Panc1 (cell line): ENCODE results near the gene REG3A. TPM values are rescaled to one million over a fixed set of nuclear protein-coding genes. Genes with fewer than 3 reads are reported as not detected.

Source experiments
- ATAC-seq: fragments of 200-7000 bp; cut with Tn5 transposase; 2 replicates; pipeline ENCODE4 v1.9.1; 2020; ENCODE audit warnings: mild to moderate bottlenecking, moderate library complexity
- BruUV-seq: library from RNA; stranded (reverse); fragments of 400-500 nt; replicated peaks from 2 replicates; lab custom pipeline; 2021; lab: Mats Ljungman, UMichigan
- CTCF ChIA-PET: fragments of 300-600 bp; sonication (Branson Sonifier 250); formaldehyde crosslinking; loops from one replicate; lab custom pipeline; 2022; ENCODE audit warnings: antibody characterized with exemption; lab: Charles Lee
- POLR2A ChIA-PET: fragments of 300-600 bp; sonication (Branson Sonifier 250); formaldehyde crosslinking; loops from one replicate; lab custom pipeline; 2022; ENCODE audit warnings: antibody characterized with exemption; lab: Charles Lee
- DNase-seq: peaks from one replicate; pipeline ENCODE4 v3.0.0-alpha.2; 2010; ENCODE audit warnings: low read depth, low spot score
- H3K27ac ChIP-seq: 2 replicates; pipeline ENCODE4 v1.5.1; 2011; ENCODE audit warnings: mild to moderate bottlenecking, low read length, inconsistent platforms
- H3K27me3 ChIP-seq: fragments of 200-500 bp; sonication (Bioruptor generic); 2 replicates; pipeline ENCODE4 v1.6.0; 2014; ENCODE audit warnings: low read length, inconsistent platforms; ENCODE audit not compliant: control insufficient read depth, insufficient read depth
- H3K36me3 ChIP-seq: fragments of 200-500 bp; sonication (Bioruptor generic); 2 replicates; pipeline ENCODE4 v1.5.1; 2014; ENCODE audit warnings: inconsistent platforms, mild to moderate bottlenecking, low read length, moderate library complexity; ENCODE audit not compliant: control insufficient read depth, insufficient read depth
- H3K4me1 ChIP-seq: 2 replicates; pipeline ENCODE4 v1.5.1; 2011; ENCODE audit warnings: inconsistent platforms, mild to moderate bottlenecking, low read length, moderate library complexity; ENCODE audit not compliant: control insufficient read depth, insufficient read depth
- H3K4me3 ChIP-seq, 2 experiments: 2 replicates each; pipeline ENCODE4 v1.5.1; 2011 to 2012; ENCODE audit warnings: low read depth in 2 of 2, low read length in 2 of 2, mild to moderate bottlenecking in 2 of 2, inconsistent platforms in 1 of 2, moderate library complexity in 1 of 2
- H3K9me3 ChIP-seq: fragments of 200-500 bp; sonication (Bioruptor generic); 2 replicates; pipeline ENCODE4 v1.5.1; 2014; ENCODE audit warnings: low read depth, mild to moderate bottlenecking, inconsistent platforms, low read length, moderate library complexity; ENCODE audit not compliant: control insufficient read depth, insufficient read depth
- POLR2AphosphoS5 ChIP-seq: IDR thresholded peaks from 2 replicates; pipeline ENCODE4 v1.6.1; 2012; ENCODE audit warnings: mild to moderate bottlenecking, low read depth, low read length, moderate library complexity
- SIN3A ChIP-seq: IDR thresholded peaks from 2 replicates; pipeline ENCODE4 v1.6.1; 2012; ENCODE audit warnings: low read depth, mild to moderate bottlenecking, low read length, moderate library complexity, borderline replicate concordance; ENCODE audit not compliant: insufficient read depth
- TCF7L2 ChIP-seq: IDR thresholded peaks from 2 replicates; pipeline ENCODE4 v1.6.1; 2011; ENCODE audit warnings: mild to moderate bottlenecking, low read depth, low read length, inconsistent platforms
- in situ Hi-C: cut with HindIII; loops from 2 replicates; pipeline ENCODE4 v1.10.0; 2016; ENCODE audit warnings: low sequenced_read_pairs, low pct_unique_long_range_greater_than_20kb
- intact Hi-C: fragments of 100-400 bp; cut with micrococcal nuclease; formaldehyde crosslinking; loops from one replicate; pipeline ENCODE4 v1.10.0; 2022; ENCODE audit not compliant: unreplicated experiment
- total RNA-seq: library from RNA; stranded (reverse); gene quantifications from one replicate; pipeline ENCODE4 v1.2.1, GENCODE V29; 2021; ENCODE audit not compliant: unreplicated experiment
- TF ChIP-seq, protein P1 (sequence below): fragments of 450-650 bp; IDR thresholded peaks from 2 replicates; pipeline ENCODE4 v1.5.1; 2017; ENCODE audit warnings: mild to moderate bottlenecking
- TF ChIP-seq, protein P2 (sequence below), 2 experiments: IDR thresholded peaks; 2 replicates each; pipeline ENCODE4 v1.6.1; 2011 to 2012; ENCODE audit warnings: low read depth in 2 of 2, control low read depth in 1 of 2, low read length in 1 of 2, mild to moderate bottlenecking in 1 of 2, moderate library complexity in 1 of 2; ENCODE audit not compliant: insufficient read depth in 1 of 2

Gene REG3A
- total RNA-seq, 1 experiment from 2014 or later: not detected

DNA sequence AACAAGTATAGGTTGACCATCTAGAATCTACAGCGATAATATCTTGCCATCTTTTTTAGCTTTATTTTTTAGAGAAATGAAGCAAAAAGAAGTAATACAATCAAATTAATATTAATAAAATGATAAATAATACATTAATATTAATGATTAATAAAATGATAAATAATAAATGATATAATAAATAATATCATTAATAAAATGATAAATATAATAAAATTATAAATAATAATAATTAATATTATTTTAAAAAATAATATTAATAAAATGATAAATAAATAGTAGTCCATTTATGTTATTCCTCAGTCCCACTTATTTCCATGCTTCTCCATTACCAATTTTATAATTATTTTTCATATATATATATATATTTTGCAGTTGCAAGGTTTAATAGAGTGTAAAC lies 3.2 kb upstream of the REG3A start:
- ChIA-PET POLR2A (no interaction called here), CTCF (no interaction called here)
- DNase-seq (no peak), ATAC-seq (no peak)
- Histone ChIP-seq H3K27me3 (no peaks in the 10 kb centered on the region), H3K27ac (no peak overlapping the region), H3K4me3 (no peak overlapping the region), H3K9me3 (no peaks in the 10 kb centered on the region), H3K36me3 (no peaks in the 10 kb centered on the region), H3K4me1 (no peaks in the 10 kb centered on the region)
- TF ChIP-seq POLR2AphosphoS5: no peak
- TF ChIP-seq, protein P1, sequence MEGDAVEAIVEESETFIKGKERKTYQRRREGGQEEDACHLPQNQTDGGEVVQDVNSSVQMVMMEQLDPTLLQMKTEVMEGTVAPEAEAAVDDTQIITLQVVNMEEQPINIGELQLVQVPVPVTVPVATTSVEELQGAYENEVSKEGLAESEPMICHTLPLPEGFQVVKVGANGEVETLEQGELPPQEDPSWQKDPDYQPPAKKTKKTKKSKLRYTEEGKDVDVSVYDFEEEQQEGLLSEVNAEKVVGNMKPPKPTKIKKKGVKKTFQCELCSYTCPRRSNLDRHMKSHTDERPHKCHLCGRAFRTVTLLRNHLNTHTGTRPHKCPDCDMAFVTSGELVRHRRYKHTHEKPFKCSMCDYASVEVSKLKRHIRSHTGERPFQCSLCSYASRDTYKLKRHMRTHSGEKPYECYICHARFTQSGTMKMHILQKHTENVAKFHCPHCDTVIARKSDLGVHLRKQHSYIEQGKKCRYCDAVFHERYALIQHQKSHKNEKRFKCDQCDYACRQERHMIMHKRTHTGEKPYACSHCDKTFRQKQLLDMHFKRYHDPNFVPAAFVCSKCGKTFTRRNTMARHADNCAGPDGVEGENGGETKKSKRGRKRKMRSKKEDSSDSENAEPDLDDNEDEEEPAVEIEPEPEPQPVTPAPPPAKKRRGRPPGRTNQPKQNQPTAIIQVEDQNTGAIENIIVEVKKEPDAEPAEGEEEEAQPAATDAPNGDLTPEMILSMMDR: no peak
- no peak for TF ChIP-seq SIN3A
- intact Hi-C loops: no loop called here
- in situ Hi-C loops: no loop called here
- BruUV-seq: no TSS peak

DNA sequence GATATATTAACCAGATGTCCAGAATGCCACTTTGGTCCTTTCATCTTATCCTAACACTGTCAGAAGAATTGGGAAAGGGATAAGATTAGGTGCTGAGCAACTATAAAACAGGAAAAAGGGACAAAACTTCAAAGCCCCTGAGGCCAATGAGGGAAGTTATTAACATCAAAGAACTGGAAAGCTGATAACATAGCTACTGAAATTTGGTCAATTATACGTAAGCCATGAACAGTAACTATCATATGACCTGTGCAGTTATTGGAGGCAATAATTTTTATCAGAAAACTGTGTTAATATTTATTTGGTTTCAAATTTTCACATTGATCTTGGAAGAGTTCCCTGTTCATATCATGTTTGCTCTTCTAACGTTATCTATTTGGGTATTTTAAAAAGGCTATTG lies 2.6 kb upstream of the REG3A start:
- no peak overlapping the region for H3K4me3 ChIP-seq
- ATAC-seq: no peak
- CTCF ChIA-PET: no interaction called here
- H3K4me1 ChIP-seq: no peaks in the 10 kb centered on the region
- H3K9me3 ChIP-seq: no peaks in the 10 kb centered on the region
- no peak for DNase-seq
- H3K36me3 ChIP-seq: no peaks in the 10 kb centered on the region
- intact Hi-C loops (no loop called here), in situ Hi-C loops (no loop called here)
- POLR2A ChIA-PET: no interaction called here
- no TSS peak for BruUV-seq
- TF ChIP-seq, protein P2, sequence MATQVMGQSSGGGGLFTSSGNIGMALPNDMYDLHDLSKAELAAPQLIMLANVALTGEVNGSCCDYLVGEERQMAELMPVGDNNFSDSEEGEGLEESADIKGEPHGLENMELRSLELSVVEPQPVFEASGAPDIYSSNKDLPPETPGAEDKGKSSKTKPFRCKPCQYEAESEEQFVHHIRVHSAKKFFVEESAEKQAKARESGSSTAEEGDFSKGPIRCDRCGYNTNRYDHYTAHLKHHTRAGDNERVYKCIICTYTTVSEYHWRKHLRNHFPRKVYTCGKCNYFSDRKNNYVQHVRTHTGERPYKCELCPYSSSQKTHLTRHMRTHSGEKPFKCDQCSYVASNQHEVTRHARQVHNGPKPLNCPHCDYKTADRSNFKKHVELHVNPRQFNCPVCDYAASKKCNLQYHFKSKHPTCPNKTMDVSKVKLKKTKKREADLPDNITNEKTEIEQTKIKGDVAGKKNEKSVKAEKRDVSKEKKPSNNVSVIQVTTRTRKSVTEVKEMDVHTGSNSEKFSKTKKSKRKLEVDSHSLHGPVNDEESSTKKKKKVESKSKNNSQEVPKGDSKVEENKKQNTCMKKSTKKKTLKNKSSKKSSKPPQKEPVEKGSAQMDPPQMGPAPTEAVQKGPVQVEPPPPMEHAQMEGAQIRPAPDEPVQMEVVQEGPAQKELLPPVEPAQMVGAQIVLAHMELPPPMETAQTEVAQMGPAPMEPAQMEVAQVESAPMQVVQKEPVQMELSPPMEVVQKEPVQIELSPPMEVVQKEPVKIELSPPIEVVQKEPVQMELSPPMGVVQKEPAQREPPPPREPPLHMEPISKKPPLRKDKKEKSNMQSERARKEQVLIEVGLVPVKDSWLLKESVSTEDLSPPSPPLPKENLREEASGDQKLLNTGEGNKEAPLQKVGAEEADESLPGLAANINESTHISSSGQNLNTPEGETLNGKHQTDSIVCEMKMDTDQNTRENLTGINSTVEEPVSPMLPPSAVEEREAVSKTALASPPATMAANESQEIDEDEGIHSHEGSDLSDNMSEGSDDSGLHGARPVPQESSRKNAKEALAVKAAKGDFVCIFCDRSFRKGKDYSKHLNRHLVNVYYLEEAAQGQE (IDR thresholded peaks at IDR 0.05; ENCODE audit: insufficient read depth in 1 of 2, low read depth in 2 of 2, low read length in 1 of 2): no peak
- no peak for TF ChIP-seq TCF7L2
- TF ChIP-seq POLR2AphosphoS5: no peak
- TF ChIP-seq SIN3A: no peak
- TF ChIP-seq, protein P1: no peak
- no peak overlapping the region for H3K27ac ChIP-seq
- no peaks in the 10 kb centered on the region for H3K27me3 ChIP-seq

DNA sequence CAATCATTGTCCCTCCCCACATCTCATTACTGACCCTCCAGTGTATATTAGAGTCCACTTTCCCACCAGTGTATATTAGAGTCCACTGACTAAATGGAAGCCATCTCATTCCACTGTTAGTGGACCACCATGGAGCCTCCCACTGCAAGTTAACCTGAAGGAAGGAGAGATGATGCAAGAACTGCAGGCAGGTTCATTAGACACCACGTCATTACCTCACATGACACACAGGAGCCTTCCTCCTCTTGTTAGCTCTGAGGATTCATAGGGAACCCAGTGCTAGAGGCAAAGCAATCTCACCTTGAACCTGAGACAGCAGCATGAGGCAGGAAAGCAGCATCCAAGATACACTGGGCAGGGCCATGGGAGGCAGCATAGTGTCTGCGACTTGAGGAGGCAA lies 523 bp downstream of the REG3A start:
- Histone ChIP-seq H3K27me3 (no peaks in the 10 kb centered on the region), H3K9me3 (no peaks in the 10 kb centered on the region), H3K36me3 (no peaks in the 10 kb centered on the region), H3K4me3 (no peak overlapping the region), H3K4me1 (no peaks in the 10 kb centered on the region), H3K27ac (no peak overlapping the region)
- ATAC-seq (no peak), DNase-seq (no peak)
- ChIA-PET POLR2A (no interaction called here), CTCF (no interaction called here)
- in situ Hi-C loops (no loop called here), intact Hi-C loops (no loop called here)
- no peak for TF ChIP-seq SIN3A
- no peak for TF ChIP-seq TCF7L2
- TF ChIP-seq, protein P2 (IDR thresholded peaks at IDR 0.05; ENCODE audit: insufficient read depth in 1 of 2, low read depth in 2 of 2, low read length in 1 of 2): no peak
- TF ChIP-seq, protein P1: no peak
- TF ChIP-seq POLR2AphosphoS5: no peak
- BruUV-seq: no TSS peak
